ENCODE measurements around the gene UGDH. TPM values are rescaled to one million over a fixed set of nuclear protein-coding genes. Genes with fewer than 3 reads are reported as not detected.

The UGDH gene
- total and polyA plus RNA-seq, 2 of the 13 experiments (the other 11 are each of a cell fraction or from before 2014, with no cell fraction given) = 99.0 to 384 TPM

- TF ChIP-seq DBP (CRISPR knock-in tag; IDR thresholded peaks at IDR 0.05; ENCODE audit: not compliant biosample characterization) (no peak), SALL1 (CRISPR knock-in tag; IDR thresholded peaks at IDR 0.05) (peak; percentile 78), ZBTB7A (CRISPR knock-in tag; IDR thresholded peaks at IDR 0.05) (no peak), NRL (CRISPR knock-in tag; IDR thresholded peaks at IDR 0.05; ENCODE audit: borderline replicate concordance) (peak; percentile 78), ZNF580 (CRISPR knock-in tag; IDR thresholded peaks at IDR 0.05; ENCODE audit: borderline replicate concordance, low read depth) (peak; percentile 76; the same call in 1 of the 2 replicates), JUNB (CRISPR knock-in tag; IDR thresholded peaks at IDR 0.05; ENCODE audit: borderline replicate concordance) (no peak), IKZF1 (IDR thresholded peaks at IDR 0.05) (no peak), AHR (CRISPR knock-in tag; IDR thresholded peaks at IDR 0.05) (0 out of 2 replicates have a peak, but pooled peaks have one; percentile 48), PHF21A (CRISPR knock-in tag; IDR thresholded peaks at IDR 0.05) (peak; percentile 51; the same call in 1 of the 2 replicates), MTF1 (CRISPR knock-in tag; IDR thresholded peaks at IDR 0.05) (0 out of 2 replicates have a peak, but pooled peaks have one; percentile 46), GABPB1 (CRISPR knock-in tag; IDR thresholded peaks at IDR 0.05) (peak; percentile 73), TOE1 (CRISPR knock-in tag; IDR thresholded peaks at IDR 0.05) (0 out of 2 replicates have a peak, but pooled peaks have one; percentile 54), HMG20B (CRISPR knock-in tag; conservative IDR thresholded peaks at IDR 0.05) (no peak), TEF (CRISPR knock-in tag; IDR thresholded peaks at IDR 0.05) (peak; percentile 18; the same call in 1 of the 2 replicates), ZNF790 (CRISPR knock-in tag; IDR thresholded peaks at IDR 0.05; ENCODE audit: borderline replicate concordance) (no peak), ZNF407 (CRISPR knock-in tag; IDR thresholded peaks at IDR 0.05; ENCODE audit: not compliant biosample characterization) (peak; percentile 40), ZNF264 (CRISPR knock-in tag; IDR thresholded peaks at IDR 0.05) (peak; percentile 87), RXRB (CRISPR knock-in tag; IDR thresholded peaks at IDR 0.05; ENCODE audit: borderline replicate concordance) (peak; percentile 72; the same call in 1 of the 2 replicates), AGO2 (optimal IDR thresholded peaks at IDR 0.05; ENCODE audit: low read depth, low read length) (peak; percentile 98)
These were observed 68.5 kb downstream of the UGDH start, which contains the start of the genes LIAS and RPL9 (continued) for GRCh38 chr4:39458505-39459300.
